Anterior cingulate cortex (tissue), 58 donors: ENCODE data around the gene FRMD4A.
"Not testable (repeated sequence)": the region's sequence is repeated elsewhere in the genome, so short reads cannot be mapped to it uniquely, and the experiment has no call there.

Source experiments
- DNase-seq, 58 donors: peaks; one replicate each; lab custom pipeline; 2025; lab: John Stamatoyannopoulos, UW

The FRMD4A gene

DNA sequence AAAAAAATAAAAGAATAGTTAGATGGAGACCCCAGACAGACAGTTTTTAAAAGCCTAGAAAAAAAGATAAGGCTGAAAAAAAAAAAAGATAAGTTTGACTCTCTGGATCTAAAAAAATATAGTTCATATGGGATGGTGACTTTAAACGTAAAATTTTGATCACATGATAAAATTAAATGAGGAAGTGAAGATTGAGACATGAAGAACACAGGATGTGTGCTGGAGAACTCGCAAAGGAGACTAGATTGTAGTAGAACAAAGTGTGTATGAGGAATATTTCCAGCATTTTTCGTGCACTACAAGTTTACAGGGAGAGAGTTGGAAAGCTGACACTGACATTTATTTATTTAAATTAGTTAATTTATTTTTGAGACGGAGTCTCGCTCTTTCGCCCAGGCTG, 457.5 kb downstream of the FRMD4A start:
- no peak for DNase-seq

DNA sequence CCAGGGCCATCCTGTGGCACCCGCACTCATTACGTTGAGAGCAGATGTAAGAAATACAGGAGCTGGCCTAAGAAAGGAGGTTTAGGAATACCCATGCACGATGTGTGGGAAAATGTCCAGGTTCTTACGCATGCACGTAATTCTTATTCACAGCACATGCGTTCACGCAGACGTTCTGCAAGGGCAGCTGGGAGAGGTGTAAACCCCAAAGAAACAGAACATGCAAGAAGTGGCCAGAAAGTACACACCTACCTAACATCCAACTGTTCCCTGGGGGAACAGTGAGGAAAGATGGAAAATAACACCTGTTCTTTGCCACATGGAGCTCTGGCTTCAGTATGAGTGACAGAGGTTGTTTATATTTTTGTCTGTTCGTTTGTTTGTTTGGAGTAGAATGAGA, 458.3 kb downstream of the FRMD4A start:
- DNase-seq, result peak in 6 of 58 donors; percentile 16 to 48 (median 24)

DNA sequence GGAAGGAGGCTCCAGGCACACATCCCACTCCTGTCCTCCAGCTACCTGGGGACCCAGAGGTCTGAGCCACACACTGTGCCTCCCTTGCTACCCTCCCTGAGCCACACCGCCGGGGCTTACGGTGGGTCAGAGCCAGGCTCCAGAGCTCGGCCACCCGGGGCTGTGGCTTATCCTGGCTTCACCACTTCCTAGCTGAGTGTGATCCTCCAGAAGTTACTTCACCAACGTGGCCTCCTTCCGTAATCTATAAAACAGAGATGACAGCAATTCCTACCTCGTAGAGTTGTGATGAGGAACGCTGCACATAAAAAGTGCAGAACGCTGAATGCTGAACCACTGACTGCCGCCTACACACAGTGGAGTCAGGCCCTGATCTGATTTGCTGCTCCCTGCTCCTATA, 458.9 kb downstream of the FRMD4A start:
- DNase-seq, result peak in 1 of 58 donors; percentile 21

DNA sequence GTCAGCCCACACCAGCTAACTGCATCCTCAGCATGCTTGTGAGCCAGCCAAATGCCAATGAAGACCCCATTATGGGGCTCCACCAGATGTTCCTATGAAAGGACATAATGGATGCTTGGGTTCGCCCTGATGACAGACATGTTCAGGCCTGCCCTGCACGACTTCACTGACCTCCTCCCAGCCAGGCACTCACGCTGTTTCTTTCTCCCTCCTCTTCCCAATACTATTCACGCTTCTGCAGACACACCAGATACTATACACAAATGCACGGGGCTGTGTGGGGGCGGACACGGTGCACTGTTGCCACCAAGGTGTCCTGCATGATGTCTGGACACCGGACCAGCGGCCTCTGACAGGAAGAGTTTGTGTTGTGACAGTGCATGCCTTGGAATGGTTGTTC, 459.7 kb downstream of the FRMD4A start:
- DNase-seq, result no peak

DNA sequence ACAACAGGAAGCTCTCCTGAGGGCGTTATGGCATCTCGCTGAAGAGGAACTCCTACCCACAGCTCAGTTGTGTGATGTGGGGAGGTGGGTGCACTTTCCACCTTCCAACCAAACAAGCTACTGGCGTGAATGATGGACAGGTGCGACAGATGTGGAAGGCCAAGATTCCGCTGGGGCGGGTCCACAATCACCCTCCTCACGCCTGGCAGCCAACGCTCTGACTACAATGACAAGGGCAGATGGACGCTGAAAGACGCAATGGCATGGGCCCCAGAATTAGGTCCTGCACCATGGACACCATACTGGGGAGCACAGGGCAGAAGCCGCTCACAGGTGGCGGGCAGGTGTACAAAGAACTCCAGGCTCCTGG, 461.4 kb downstream of the FRMD4A start:
- no peak for DNase-seq

DNA sequence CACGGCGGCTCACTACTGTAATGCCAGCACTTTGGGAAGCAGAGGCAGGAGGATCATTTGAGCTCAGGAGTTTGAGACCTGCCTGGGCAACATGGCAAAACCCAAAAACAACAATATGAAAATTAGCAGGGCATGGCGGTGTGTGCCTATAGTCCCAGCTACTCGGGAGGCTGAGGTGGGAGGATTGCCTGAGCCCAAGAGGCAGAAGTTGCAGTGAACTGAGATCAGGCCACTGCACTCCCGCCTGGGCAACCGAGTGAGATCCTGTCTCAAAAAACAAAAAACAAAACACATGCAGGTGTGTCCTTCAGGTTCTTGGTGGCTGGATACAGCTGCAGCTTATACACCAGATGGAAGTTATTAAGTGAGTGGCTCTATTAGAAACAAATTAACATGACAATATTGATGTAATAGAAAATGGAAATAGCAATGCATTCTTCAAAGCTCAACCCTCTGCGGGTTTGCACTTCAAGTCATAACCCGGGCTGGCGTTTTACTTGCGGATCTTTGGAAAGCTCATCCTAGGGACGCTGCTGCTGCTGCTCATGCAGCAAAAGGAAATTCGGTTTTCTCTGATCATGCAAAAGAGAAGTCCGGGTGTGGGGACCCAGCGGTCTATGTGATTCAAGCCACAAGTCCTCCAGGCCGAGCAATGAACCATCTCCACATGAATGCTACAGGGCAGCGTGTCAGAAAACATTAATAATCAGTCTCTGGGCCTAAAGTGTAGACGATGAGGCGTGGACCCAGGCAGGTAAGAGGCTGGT, 462.0 kb downstream of the FRMD4A start:
- DNase-seq, result no peak

DNA sequence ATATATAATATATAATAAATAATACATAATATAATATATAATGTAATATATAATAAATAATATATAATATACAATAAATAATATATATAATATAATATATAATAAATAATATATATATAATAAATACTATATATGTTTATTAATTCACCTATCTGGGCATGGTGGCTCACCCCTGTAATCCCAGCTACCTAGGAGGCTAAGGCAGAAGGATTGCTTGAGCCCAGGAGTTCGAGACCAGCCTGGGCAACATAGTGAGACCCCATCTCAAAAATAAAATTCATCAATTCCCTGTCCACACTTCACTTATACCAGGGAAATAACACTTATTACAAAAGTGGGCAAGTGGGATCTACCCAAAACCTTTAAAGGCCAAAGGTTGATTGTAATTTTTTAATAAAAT, 462.9 kb downstream of the FRMD4A start:
- DNase-seq, result no peak

DNA sequence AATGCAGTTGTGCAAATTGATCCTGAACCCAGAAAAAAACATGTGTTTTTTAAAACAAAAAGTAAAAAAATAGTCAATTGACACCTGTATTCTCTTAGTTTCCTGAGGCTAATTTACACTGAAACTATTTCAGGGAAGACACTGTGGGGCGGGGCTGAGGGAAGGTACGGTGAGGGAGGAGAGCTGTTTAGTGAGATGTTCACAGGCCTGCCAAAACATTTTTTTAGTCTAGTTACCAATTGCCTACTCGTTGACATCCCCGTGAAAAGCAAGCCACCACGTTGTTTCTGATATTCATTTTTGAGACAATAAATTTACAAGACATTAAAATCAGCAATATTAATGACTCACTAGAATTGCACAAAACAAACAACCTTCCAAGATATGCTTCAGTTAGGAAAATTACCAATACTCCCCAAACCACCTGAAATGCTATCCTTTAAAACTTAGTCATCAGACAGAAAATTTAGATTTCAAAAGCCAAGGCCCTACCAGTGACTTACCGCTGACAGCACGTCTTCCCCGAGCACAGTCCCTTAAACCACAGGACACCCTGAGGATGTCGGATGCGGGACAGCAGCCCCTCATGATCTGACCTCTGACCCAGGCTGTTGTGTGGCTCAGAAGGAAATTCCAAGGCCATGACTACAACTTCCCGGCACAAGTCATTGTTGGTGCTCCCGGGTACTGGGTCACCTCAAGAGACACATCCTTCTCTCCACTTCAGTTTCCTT, 464.8 kb downstream of the FRMD4A start:
- DNase-seq, result no peak

DNA sequence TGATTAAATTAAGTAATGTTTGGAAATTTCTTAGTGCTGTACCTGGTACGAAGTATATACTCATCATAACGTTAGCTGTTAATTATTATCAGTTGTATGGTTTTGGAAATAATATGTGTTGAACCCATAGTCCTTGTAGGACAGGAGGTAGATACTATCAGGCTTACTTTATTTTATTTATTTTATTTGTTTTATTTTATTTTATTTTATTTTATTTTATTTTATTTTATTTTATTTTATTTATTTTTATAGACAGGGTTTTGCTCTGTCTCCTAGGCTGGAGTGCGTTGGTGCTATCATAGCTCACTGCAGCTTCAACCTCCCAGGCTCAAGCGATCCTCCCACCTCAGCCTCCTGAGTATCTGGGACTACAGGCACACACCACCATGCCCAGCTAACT, 465.5 kb downstream of the FRMD4A start:
- not testable (repeated sequence) for DNase-seq

DNA sequence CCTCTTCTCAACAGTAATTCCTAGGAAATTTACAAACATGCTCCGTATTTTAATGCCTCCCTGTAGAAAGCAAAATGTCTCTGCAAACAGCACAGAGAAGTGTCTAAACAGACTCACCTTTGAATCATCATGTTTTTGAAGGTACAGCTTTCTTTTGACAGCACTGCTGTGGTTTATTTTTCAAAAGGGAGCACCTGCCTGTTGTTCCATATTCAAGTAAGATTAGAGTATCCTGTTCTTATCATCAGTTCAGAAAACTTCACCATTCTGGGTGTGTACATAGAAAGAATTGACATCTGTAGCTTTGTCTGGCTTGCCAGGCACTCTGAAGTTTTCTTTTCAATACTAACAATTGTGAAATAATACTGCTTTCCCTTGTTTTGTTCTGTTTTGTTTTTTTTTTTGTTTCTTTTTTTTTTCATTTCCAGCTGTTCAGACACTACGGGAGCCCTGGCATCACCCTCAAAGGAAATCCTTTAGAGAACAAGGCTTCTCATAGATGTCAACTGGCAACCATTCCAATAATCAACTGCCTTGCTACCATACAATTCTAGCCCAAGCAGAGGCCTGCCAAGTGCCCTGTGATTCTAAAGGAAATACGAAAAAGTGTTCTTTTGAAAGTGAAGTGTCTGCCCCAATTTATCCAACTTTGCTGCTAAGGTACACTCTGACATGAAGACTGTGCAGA, 468.0 kb downstream of the FRMD4A start:
- peak in 1 of 58 donors; percentile 29 for DNase-seq

DNA sequence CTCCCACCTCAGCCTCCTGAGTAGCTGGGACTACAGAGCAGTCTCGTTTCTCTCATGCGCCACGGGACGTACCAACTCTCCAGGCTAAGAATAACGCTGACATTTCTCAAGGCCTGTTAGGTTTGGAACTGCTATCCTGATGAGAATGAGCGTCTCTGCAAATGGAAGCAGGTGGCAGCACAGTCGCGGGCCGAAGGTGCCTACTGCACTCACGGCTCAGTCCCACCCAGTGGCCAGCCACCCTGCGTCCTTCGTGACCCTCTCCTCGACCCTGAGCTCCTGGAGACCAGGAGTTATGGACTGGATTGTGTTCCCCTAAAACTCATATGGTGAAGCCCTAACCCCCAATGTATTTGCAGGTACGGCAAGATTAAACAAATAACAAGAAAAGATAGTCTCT, 469.8 kb downstream of the FRMD4A start:
- no peak for DNase-seq

DNA sequence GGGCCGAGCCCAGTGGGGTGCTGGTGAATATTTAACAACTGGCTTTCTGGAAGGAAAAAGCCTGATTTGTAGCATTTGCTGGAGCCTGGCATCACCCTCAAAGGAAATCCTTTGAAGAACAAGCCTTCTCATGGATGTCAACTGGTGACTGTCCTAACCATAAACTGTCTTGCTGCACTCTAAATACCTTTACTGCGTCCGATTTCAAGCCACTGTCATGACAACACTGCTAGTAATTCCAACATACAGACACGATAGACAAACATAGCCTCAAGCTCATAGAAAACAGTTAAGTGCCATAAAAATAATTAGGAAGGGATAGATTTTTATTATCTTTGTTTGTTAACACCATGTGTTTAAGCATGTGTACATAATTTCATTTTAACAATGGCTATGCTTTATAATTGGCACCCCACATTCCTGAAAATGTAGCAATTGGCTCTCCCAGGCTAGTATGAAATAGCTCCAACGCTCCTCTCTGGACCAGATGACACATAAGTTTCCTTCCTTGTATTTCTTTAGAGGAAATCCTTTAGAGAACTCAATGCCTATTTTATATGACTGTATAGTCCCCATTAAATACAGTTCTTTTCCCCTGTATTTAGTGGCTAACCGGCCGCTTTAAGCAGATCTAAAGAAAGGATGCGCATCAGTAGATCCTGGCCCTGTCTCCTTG, 470.6 kb downstream of the FRMD4A start:
- no peak for DNase-seq

DNA sequence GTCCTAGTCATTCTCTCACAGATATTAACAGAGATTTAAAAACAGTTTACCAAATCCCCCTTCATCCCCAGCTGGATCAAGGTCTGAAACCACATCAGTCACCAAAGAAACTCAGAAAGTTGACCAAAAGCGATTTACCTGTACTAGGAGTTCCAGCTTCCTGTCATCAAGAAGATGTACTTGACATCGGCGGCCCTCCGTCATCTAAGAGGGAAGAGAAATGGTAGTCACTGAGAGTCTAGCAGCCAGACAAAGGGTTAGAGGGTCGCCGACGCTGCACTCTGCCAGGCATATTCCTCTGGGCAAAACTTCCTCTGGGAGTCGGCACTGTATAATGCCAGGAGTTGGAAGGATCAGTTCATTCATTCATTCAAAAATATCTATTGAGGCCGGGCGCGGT, 472.0 kb downstream of the FRMD4A start:
- no peak for DNase-seq

DNA sequence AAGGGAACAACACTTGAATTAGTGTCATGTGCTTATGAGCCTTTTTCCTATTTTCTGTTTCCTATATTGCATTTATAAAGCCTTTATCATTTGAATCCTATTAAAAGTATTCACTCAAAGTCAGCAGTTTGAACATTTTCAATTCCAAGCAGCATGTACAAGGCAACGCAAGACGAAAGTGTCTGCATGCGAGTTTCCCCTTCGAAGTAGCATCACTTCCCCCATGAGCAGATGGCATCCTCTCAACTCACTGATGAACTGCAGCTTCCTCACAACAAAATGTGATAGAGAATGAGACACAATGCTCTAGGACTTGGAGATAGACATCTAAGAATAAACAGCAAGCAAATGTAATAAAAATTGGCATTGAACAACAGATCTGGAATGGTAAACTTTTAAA, 473.3 kb downstream of the FRMD4A start:
- DNase-seq, result peak in 14 of 58 donors; percentile 13 to 63 (median 28)

DNA sequence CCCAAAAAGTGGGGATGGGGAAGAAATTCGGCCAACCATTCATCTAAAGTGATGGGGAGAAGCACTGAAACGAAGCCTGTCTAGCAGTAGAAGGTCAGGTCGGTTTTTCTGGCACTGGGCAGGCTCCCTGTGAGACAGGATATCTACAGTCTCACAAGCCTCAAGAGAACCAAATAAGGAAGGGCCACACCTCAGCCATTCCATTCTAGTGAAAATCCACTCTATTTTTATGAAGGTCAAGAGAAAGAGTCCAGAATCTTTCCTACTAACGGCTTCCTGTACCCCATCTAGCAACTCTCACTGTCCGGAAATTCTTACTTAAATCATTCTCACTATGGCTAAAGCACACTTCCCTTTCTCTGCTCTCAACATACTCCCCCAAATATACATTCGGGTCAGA, 476.9 kb downstream of the FRMD4A start:
- no peak for DNase-seq

DNA sequence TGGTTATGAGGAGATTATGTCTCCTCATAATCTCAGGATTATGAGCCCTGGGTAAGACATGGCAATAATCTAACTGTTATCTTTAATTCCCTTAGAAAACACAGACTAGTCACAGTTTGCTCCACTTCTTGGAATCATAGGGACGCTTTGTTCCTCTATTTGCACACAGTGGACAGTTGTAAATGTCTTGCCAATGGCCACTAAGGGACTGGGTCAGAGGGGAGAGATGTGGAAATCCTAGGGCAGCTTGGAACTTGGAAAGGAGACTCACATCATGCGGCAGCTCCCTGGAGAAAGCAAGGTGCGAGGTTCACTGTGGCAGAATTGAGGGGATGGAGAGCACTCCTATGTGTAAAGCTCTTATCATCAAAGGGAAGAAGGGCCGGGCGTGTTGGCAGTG, 477.9 kb downstream of the FRMD4A start:
- DNase-seq, result no peak

DNA sequence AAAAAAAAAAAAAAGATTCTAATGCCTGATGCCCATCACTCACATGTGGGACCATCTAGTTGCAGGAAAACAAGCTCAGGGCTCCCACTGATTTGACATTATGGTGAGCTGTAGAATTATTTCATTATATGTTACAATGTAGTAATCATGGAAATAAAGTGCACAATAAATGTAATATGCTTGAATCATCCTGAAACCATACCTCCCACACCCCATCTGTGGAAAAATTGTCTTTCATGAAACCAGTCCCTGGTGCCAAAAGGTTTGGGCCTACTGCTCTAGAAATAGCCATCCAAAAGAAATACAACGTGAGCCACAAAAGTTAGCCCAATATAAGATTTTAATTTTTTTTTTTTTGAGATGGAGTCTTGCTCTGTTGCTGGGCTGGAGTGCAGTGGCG, 478.8 kb downstream of the FRMD4A start:
- peak in 3 of 58 donors; percentile 19 to 58 (median 43) for DNase-seq

DNA sequence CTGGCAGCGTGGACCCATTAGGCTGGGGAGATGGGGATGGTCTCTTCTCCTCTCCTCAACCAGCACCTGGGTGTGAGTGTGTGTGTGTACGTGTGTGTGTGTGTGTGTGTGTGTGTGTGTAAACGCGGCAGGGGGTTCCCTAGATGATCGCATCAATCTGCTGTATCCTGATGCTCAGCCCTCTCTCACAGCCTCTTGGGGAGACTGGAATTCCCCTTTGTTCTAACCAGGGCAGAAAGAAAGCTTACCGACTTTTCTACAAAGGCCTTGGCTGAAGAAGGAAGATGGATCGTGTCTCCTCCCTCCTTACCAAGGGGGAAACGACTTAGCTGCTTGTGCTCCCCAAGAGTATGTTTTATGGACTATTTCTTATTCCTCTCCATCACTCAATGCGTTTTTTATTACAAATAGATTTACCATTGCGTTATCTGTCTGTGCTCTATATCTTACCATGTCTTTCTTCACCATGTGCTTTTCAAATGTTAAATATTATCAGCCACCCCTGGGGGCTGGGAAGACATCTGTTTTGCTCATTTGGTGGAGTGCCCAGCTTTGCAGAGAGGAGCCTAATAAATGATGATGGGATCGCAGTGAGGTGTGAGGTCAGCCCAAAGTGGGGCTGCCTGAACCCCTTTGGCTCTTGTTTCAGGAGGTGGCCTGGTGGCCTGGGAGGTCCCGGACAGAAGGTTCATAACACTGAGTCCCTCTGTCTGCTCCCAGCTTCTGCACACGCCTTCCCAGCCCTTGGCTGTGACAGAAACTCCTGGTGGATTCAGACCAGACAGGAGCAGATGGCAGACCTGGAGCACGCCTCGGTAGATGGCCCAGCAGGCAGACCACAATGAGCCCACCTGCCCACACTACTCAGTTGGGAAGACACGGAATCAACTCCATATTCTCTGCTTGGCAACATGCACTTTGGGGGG, 481.9 kb downstream of the FRMD4A start:
- DNase-seq, result no peak

DNA sequence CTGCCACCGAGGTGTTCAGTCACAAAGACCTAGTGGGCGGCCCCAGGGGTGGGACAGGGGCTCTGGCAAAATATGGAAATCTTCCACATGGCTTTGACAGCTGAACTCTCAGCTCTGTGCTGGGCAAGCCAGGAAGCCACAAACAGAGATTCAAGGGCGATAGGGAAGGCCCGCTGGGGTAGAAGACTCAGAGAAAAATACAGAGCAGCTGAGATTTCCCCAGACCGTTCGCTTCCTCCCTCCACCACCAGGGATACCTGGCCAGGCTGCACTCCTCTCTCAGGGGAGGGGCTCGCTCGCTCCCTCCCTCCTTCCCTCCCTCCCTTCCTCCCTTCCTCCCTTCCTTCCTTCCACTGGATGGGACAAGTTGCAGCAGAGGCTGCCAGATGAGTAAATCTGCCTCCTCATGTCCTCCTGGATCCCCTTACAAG, 483.5 kb downstream of the FRMD4A start:
- DNase-seq, result no peak

DNA sequence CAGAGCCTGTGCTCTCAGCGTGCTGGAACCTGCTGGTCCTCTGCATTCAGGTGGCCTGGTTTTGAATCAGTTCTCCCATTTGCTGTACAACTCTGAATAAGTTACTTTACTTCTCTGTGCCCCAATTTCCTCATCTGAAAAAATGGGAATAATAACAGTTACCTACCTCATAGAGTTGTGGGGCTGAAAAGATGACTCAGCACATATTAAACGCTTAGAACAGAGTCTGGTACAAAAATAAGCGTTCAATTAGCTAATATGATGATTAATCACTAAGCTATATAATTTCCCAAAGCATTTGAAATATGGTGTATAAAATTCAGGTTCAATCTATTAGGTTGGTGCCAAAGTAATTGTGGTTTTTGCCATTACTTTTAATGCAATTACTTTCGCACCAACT, 484.8 kb downstream of the FRMD4A start:
- DNase-seq, result no peak
